ENCODE measurements around the gene HES2.

GRCh38 chr1:6464514-6464836, 44.8 kb upstream of the HES2 start:
- no peak for TF ChIP-seq NR3C1 (IDR thresholded peaks at IDR 0.05)
- TF ChIP-seq E2F6 (IDR thresholded peaks at IDR 0.05; ENCODE audit: borderline replicate concordance, low read depth), result no peak
- TF ChIP-seq POLR2A (IDR thresholded peaks at IDR 0.05; ENCODE audit: low read length), result no peak
- no peak for TF ChIP-seq CTCF (IDR thresholded peaks at IDR 0.05)
- no peak for TF ChIP-seq ESRRA (IDR thresholded peaks at IDR 0.05; ENCODE audit: borderline replicate concordance, low read length)

Data from A549 (cell line).